K562 (cell line): ENCODE data around the gene FAM171A1. TPM values are rescaled to one million over a fixed set of nuclear protein-coding genes. Genes with fewer than 3 reads are reported as not detected.
A peak's percentile ranks its signal among the peaks of the same experiment; 100 is the strongest.

Experiments
- ATAC-seq: fragments of 200-7000 bp; cut with Tn5 transposase; 3 replicates; pipeline ENCODE4 v1.9.1; 2020; ENCODE audit warnings: moderate library complexity
- BruUV-seq: library from RNA; stranded (reverse); fragments of 400-500 nt; replicated peaks from 2 replicates; lab custom pipeline; 2021; lab: Mats Ljungman, UMichigan
- CTCF ChIA-PET: fragments of 300-600 bp; formaldehyde crosslinking; extraction: SDS; loops from one replicate; lab custom pipeline; 2021; ENCODE audit warnings: low intra/inter-chr PET ratio; lab: Yijun Ruan, JAX
- POLR2A ChIA-PET: fragments of 300-600, 350-650 bp; sonication (Branson Sonifier 250); formaldehyde crosslinking; extraction: SDS; loops from one replicate; lab custom pipeline; 2021; ENCODE audit warnings: antibody characterized with exemption, inconsistent platforms; lab: Yijun Ruan, JAX
- DNase-seq, 4 experiments: peaks; one replicate each; pipeline versions ENCODE4 v3.0.0 to v3.0.0-alpha.2; 2011 to 2018; ENCODE audit warnings: low spot score in 3 of 4, mixed read lengths in 3 of 4; ENCODE audit errors: extremely low read depth in 1 of 4
- FAIRE-seq: peaks from 2 replicates; lab custom pipeline; 2011; peaks lifted over from hg19 to GRCh38; lab: Jason Lieb, UNC
- H2AFZ ChIP-seq: 2 replicates; pipeline ENCODE4 v1.6.0; 2011; ENCODE audit warnings: low read depth, low read length, control low read depth, inconsistent platforms
- H3K27ac ChIP-seq: fragments of 200-600 bp; 3 replicates; pipeline ENCODE4 v1.8.0; 2011; ENCODE audit warnings: low read depth, mild to moderate bottlenecking, control low read depth, inconsistent platforms, low read length, moderate library complexity, mixed read lengths; ENCODE audit errors: extremely low read depth
- H3K27me3 ChIP-seq, 2 experiments: fragments of 300-600 bp in 1 of 2; 2 replicates in 1 of 2; 3 replicates in 1 of 2; pipeline versions ENCODE4 v1.6.0 to v1.8.0; 2011; ENCODE audit warnings: inconsistent platforms in 2 of 2, low read length in 2 of 2, mild to moderate bottlenecking in 1 of 2, mixed read lengths in 1 of 2, moderate library complexity in 1 of 2; ENCODE audit not compliant: control insufficient read depth in 2 of 2, insufficient read depth in 2 of 2
- H3K36me3 ChIP-seq: fragments of 300-600 bp; 3 replicates; pipeline ENCODE4 v1.8.0; 2011; ENCODE audit warnings: mild to moderate bottlenecking, low read length, inconsistent platforms; ENCODE audit not compliant: control insufficient read depth, insufficient read depth
- H3K4me1 ChIP-seq, 2 experiments: fragments of 200-600 bp in 1 of 2; replicated peaks in 1 of 2; 2 replicates in 1 of 2; 3 replicates in 1 of 2; pipeline versions ENCODE4 v1.5.1 to v1.8.0; 2011; ENCODE audit warnings: inconsistent platforms in 2 of 2, low read length in 2 of 2, mild to moderate bottlenecking in 1 of 2, mixed read lengths in 1 of 2, moderate library complexity in 1 of 2; ENCODE audit not compliant: control insufficient read depth in 2 of 2, insufficient read depth in 2 of 2
- H3K4me2 ChIP-seq: 2 replicates; pipeline ENCODE4 v1.6.1; 2011; ENCODE audit warnings: low read length, control low read depth, inconsistent platforms, mixed read lengths; ENCODE audit not compliant: insufficient read depth
- H3K4me3 ChIP-seq: fragments of 200-600 bp; sonication (generic), shearing (Covaris generic); 2 replicates; pipeline ENCODE4 v1.5.1; 2016; ENCODE audit warnings: control low read depth, inconsistent platforms
- H3K79me2 ChIP-seq: fragments of 200-600 bp; 3 replicates; pipeline ENCODE4 v1.8.0; 2011; ENCODE audit warnings: low read length, inconsistent platforms; ENCODE audit not compliant: control insufficient read depth, insufficient read depth
- H3K9ac ChIP-seq, 2 experiments: 2 replicates each; pipeline versions ENCODE4 v1.6.0 to v1.6.1; 2011; ENCODE audit warnings: low read depth in 2 of 2, low read length in 2 of 2, control low read depth in 1 of 2, inconsistent platforms in 1 of 2, mild to moderate bottlenecking in 1 of 2, mixed read lengths in 1 of 2; ENCODE audit not compliant: insufficient read depth in 1 of 2
- H3K9me1 ChIP-seq: one replicate; pipeline ENCODE4 v1.6.0; 2011; ENCODE audit warnings: inconsistent platforms, mild to moderate bottlenecking, low read length, moderate library complexity; ENCODE audit not compliant: control insufficient read depth, insufficient read depth
- H3K9me3 ChIP-seq: replicated peaks from 2 replicates; pipeline ENCODE4 v1.5.1; 2011; ENCODE audit warnings: low read depth, low read length, inconsistent platforms; ENCODE audit not compliant: control insufficient read depth, insufficient read depth
- H4K20me1 ChIP-seq: replicated peaks from 2 replicates; pipeline ENCODE4 v1.6.1; 2011; ENCODE audit warnings: low read length, inconsistent platforms, mixed read lengths; ENCODE audit not compliant: control insufficient read depth, insufficient read depth
- CBX8 ChIP-seq: fragments of 200-600 bp; sonication (generic); IDR thresholded peaks from 2 replicates; pipeline ENCODE4 v1.6.1; 2012; ENCODE audit warnings: borderline replicate concordance, mixed run types, low read depth, mild to moderate bottlenecking, moderate library complexity, mixed read lengths, low read length, control low read depth, inconsistent platforms; ENCODE audit not compliant: poor library complexity, severe bottlenecking; ENCODE audit errors: extremely low read depth
- CREM ChIP-seq: IDR thresholded peaks from 2 replicates; pipeline ENCODE4 v1.6.1; 2014; ENCODE audit warnings: antibody characterized with exemption, low read depth
- PKNOX1 ChIP-seq: fragments of 450-650 bp; IDR thresholded peaks from 2 replicates; pipeline ENCODE4 v1.6.1; 2016
- RAD21 ChIP-seq, 2 experiments: fragments of 250-450 bp in 1 of 2; fragments of 450-650 bp in 1 of 2; sonication (Bioruptor Pico) in 1 of 2; formaldehyde crosslinking in 1 of 2; IDR thresholded peaks in 1 of 2; conservative IDR thresholded peaks in 1 of 2; 2 replicates each; pipeline versions ENCODE4 v1.4.0 to v1.8.0; 2020 to 2022; ENCODE audit warnings: mild to moderate bottlenecking in 2 of 2, moderate library complexity in 1 of 2
- SMC3 ChIP-seq: conservative IDR thresholded peaks from 2 replicates; pipeline ENCODE4 v1.6.1; 2011; ENCODE audit warnings: low read depth, low read length, improper control_type of control experiment; ENCODE audit not compliant: insufficient read depth
- ZMIZ1 ChIP-seq, 2 experiments: fragments of 150-350 bp in 1 of 2; IDR thresholded peaks; 2 replicates each; pipeline ENCODE4 v1.6.1; 2012 to 2016; ENCODE audit warnings: low read depth in 2 of 2, low read length in 2 of 2, mild to moderate bottlenecking in 1 of 2, moderate library complexity in 1 of 2
- WGBS: fragments of 100-300 bp; shearing (Covaris generic); methylation state at CpG from one replicate; pipeline ENCODE4 v1.1.6; 2016; ENCODE audit warnings: low coverage, mixed read lengths; ENCODE audit not compliant: insufficient coverage; ENCODE audit errors: missing lambda C conversion rate; 5-methylcytosine and 5-hydroxymethylcytosine counted together
- in situ Hi-C: fragments of 300-500 bp; cut with MboI; formaldehyde crosslinking; loops from 4 replicates; pipeline ENCODE4 v1.15.0; 2018; ENCODE audit warnings: inconsistent platforms, mixed read lengths
- intact Hi-C: fragments of 100-400 bp; cut with micrococcal nuclease; formaldehyde crosslinking; loops from 2 replicates; pipeline ENCODE4 v1.14.2; 2022
- polyA plus RNA-seq, 8 experiments: library from polyadenylated mRNA; depleted of rRNA in 4 of 8; stranded (reverse) in 5 of 8; unstranded in 3 of 8; fragments of >200 nt; fragmentation: Nextera tagmentation in 2 of 8; fragmentation: Illumina TruSeq in 1 of 8; extraction: Ambion mirVana in 2 of 8; extraction: Trizol in 1 of 8; gene quantifications; 2 replicates each; pipeline versions ENCODE4 v1.2.1 to v1.2.3, GENCODE V29; 2011 to 2014; ENCODE audit warnings: inconsistent platforms in 1 of 8, missing spikeins in 1 of 8
- total RNA-seq, 7 experiments: library from RNA; depleted of rRNA in 6 of 7; stranded (reverse); fragments of >200 nt in 6 of 7; fragmentation: Illumina TruSeq in 2 of 7; extraction: Trizol in 2 of 7; gene quantifications; 2 replicates each; pipeline versions ENCODE4 v1.2.1 to v1.2.3, GENCODE V29; 2011 to 2021; ENCODE audit warnings: low replicate concordance in 1 of 7
- TF ChIP-seq, protein P1 (sequence below): sonication (generic); formaldehyde crosslinking; IDR thresholded peaks from 2 replicates; pipeline ENCODE4 v1.8.0; 2022; ENCODE audit warnings: missing genetic modification reagents, mild to moderate bottlenecking, moderate library complexity, borderline replicate concordance
- TF ChIP-seq, protein P2 (sequence below): fragments of 200-800 bp; sonication (Bioruptor generic); IDR thresholded peaks from 2 replicates; pipeline ENCODE4 v1.6.1; 2017; ENCODE audit warnings: missing genetic modification characterization, missing compliant biosample characterization

FAM171A1 gene
- total and polyA plus RNA-seq, 9 of the 15 experiments (the other 6 are each of a cell fraction or from before 2014, with no cell fraction given), result 0.51 to 8.2 (median 4.8) TPM

- CTCF ChIA-PET, result no interaction called here
- no peak overlapping the region for H3K27ac ChIP-seq
- in situ Hi-C loops (no loop called here), intact Hi-C loops (no loop called here)
- POLR2A ChIA-PET, result no interaction called here
- no peaks in the 10 kb centered on the region for H3K79me2 ChIP-seq
- DNase-seq, result peak; percentile 70 to 84 (median 76)
- peak; percentile 97 for ATAC-seq
- no peaks in the 10 kb centered on the region for H3K9me3 ChIP-seq
- H3K9ac ChIP-seq, result no peak overlapping the region
- H3K4me3 ChIP-seq, result no peak overlapping the region
- BruUV-seq, result no TSS peak
- no peak overlapping the region for H3K4me2 ChIP-seq
- no peaks in the 10 kb centered on the region for H3K9me1 ChIP-seq
- H3K4me1 ChIP-seq, result no peaks in the 10 kb centered on the region
- no peaks in the 10 kb centered on the region for H4K20me1 ChIP-seq
- peaks cover 0 to 29% of the 10 kb centered on the region in 2 experiments; a peak in 2 of 5 replicates for H3K27me3 ChIP-seq
- WGBS, result 9% methylated on average over 14 of the region's 14 CpGs
- H3K36me3 ChIP-seq, result no peaks in the 10 kb centered on the region
- peak; percentile 85 for FAIRE-seq
- no peak overlapping the region for H2AFZ ChIP-seq
- TF ChIP-seq SMC3 (peak; percentile 56), RAD21 (CRISPR knock-in tag; conservative IDR thresholded peaks at IDR 0.05 in 1 of 2, IDR thresholded peaks at IDR 0.05 in 1 of 2) (peak; percentile 73 to 88), CBX8 (no peak), CREM (peak; percentile 58; the same call in 1 of the 2 replicates), ZMIZ1 (IDR thresholded peaks at IDR 0.05; ENCODE audit: low read depth in 2 of 2, low read length in 2 of 2) (no peak), PKNOX1 (0 out of 2 replicates have a peak, but pooled peaks have one; percentile 32)
- TF ChIP-seq, protein P1, sequence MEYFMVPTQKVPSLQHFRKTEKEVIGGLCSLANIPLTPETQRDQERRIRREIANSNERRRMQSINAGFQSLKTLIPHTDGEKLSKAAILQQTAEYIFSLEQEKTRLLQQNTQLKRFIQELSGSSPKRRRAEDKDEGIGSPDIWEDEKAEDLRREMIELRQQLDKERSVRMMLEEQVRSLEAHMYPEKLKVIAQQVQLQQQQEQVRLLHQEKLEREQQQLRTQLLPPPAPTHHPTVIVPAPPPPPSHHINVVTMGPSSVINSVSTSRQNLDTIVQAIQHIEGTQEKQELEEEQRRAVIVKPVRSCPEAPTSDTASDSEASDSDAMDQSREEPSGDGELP, result peak; percentile 29; the same call in 1 of the 2 replicates
- TF ChIP-seq, protein P2, sequence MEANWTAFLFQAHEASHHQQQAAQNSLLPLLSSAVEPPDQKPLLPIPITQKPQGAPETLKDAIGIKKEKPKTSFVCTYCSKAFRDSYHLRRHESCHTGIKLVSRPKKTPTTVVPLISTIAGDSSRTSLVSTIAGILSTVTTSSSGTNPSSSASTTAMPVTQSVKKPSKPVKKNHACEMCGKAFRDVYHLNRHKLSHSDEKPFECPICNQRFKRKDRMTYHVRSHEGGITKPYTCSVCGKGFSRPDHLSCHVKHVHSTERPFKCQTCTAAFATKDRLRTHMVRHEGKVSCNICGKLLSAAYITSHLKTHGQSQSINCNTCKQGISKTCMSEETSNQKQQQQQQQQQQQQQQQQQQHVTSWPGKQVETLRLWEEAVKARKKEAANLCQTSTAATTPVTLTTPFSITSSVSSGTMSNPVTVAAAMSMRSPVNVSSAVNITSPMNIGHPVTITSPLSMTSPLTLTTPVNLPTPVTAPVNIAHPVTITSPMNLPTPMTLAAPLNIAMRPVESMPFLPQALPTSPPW, result 0 out of 2 replicates have a peak, but pooled peaks have one; percentile 17
Measured at GRCh38 chr10:15209827-15210509, 161.1 kb downstream of the FAM171A1 start.
